ENCODE measurements around the gene PTGES2. TPM values are rescaled to one million over a fixed set of nuclear protein-coding genes. Genes with fewer than 3 reads are reported as not detected.

PTGES2 gene
- polyA plus RNA-seq, 1 of the 3 experiments (the other 2 are of a cell fraction): 141 TPM

DNA sequence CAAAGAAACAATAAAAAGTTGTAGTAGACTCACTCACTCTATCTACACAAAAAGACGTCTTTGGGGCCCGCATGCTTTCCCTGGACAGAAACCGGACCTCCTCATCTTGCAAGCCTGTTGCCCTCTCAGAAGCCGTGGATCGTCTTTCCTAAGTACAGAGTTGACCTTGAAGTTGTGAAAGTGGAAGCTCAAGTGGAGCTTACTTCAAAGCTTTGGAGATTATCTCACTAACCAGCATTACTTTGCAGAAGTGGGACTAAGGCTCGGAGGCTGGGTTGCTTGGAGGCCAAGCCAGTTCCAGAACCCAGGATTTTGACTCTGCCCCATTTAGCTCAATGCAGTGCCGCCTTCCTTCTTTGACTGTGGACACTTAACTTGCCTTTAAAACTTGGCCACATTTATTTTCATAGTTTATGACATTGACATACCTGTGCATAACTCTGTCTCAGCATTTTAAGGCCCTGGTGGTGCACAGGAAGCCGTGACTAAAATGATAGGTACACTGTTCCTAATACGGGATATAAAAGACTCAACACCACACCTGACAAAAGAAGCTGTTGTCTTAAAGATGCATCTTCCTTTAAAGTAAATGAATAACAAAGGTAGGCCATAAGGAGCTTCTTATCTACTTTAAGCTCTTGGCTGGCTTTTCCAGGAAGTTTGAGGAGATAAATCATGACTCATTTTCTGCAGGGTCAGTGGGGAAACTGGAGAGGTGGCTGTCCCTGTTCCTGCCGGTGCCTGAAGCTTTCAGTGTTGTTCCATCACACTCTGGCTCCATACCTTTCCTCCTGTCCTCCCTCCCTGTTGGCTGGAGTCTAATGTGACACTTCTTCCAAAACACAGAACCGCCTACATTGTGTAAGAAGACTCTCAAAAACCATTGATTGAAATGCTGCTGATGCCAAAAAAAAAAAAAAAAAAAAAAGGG lies 48.8 kb downstream of the PTGES2 start:
- Histone ChIP-seq H3K27me3 (ENCODE audit: insufficient read depth) (no peaks in the 10 kb centered on the region), H3K27ac (ENCODE audit: low read depth in 2 of 2, low read length in 1 of 2) (peak overlapping the region; percentile 2 to 12; a peak in 3 of 4 replicates), H3K79me2 (ENCODE audit: insufficient read depth) (peaks cover 95% of the 10 kb centered on the region), H4K20me1 (ENCODE audit: insufficient read depth) (0 out of 2 replicates have a peak, but pooled peaks cover 4% of the 10 kb centered on the region), H3K9me2 (no peaks in the 10 kb centered on the region), H3K4me3 (ENCODE audit: low read depth in 2 of 2, low read length in 1 of 2) (no peak overlapping the region), H2AFZ (ENCODE audit: low read depth) (no peak overlapping the region), H3K9me3 (no peaks in the 10 kb centered on the region), H3K36me3 (replicated peaks in 1 of 2; ENCODE audit: control insufficient read depth in 1 of 2, insufficient read depth in 2 of 2, low read length in 1 of 2) (no peaks in the 10 kb centered on the region), H3K4me1 (ENCODE audit: control insufficient read depth in 1 of 2, insufficient read depth in 2 of 2, low read depth in 1 of 2, low read length in 1 of 2) (peaks cover 7 to 33% of the 10 kb centered on the region in 2 experiments; a peak in 2 of 4 replicates), H3K4me2 (0 out of 2 replicates have a peak overlapping the region, but pooled peaks have one; percentile 37), H3K9ac (no peak overlapping the region), H3F3A (replicated peaks; ENCODE audit: insufficient read depth) (peaks cover 40% of the 10 kb centered on the region)
- DNase-seq: no peak
- no peak for TF ChIP-seq TAF1 (IDR thresholded peaks at IDR 0.05; ENCODE audit: borderline replicate concordance, low read depth, low read length)
- no peak for TF ChIP-seq SMC3 (IDR thresholded peaks at IDR 0.05; ENCODE audit: low read depth, low read length)
- TF ChIP-seq FOSL2 (IDR thresholded peaks at IDR 0.05; ENCODE audit: borderline replicate concordance, low read depth): 0 out of 2 replicates have a peak, but pooled peaks have one; percentile 18
- TF ChIP-seq, protein P1, sequence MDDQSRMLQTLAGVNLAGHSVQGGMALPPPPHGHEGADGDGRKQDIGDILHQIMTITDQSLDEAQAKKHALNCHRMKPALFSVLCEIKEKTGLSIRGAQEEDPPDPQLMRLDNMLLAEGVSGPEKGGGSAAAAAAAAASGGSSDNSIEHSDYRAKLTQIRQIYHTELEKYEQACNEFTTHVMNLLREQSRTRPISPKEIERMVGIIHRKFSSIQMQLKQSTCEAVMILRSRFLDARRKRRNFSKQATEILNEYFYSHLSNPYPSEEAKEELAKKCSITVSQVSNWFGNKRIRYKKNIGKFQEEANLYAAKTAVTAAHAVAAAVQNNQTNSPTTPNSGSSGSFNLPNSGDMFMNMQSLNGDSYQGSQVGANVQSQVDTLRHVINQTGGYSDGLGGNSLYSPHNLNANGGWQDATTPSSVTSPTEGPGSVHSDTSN (IDR thresholded peaks at IDR 0.05): 0 out of 2 replicates have a peak, but pooled peaks have one; percentile 8
- TF ChIP-seq, protein P2, sequence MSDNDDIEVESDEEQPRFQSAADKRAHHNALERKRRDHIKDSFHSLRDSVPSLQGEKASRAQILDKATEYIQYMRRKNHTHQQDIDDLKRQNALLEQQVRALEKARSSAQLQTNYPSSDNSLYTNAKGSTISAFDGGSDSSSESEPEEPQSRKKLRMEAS (IDR thresholded peaks at IDR 0.05; ENCODE audit: low read depth): no peak
- POLR2A ChIA-PET: interaction anchor here (1.4 kb wide), 1 partner anchor 12 kb away, joined by 4 read pairs; the partner anchor contains the start of gene NAIF1
- CTCF ChIA-PET: interaction anchor here (0.6 to 1.7 kb wide), 7 partner anchors 14 to 141 kb away, joined by 3 to 5 read pairs (median 3); partner anchors contain the start of gene DPM2
- WGBS (ENCODE audit: low lambda C conversion rate): 56% methylated on average over 11 of the region's 11 CpGs

- Histone ChIP-seq H3K9me3 (no peaks in the 10 kb centered on the region), H3K27me3 (ENCODE audit: insufficient read depth) (no peaks in the 10 kb centered on the region), H3K9ac (no peak overlapping the region), H3K27ac (ENCODE audit: low read depth in 2 of 2, low read length in 1 of 2) (peak overlapping the region in 1 of 2 experiments; percentile 12; a peak in 1 of 4 replicates), H3K36me3 (replicated peaks in 1 of 2; ENCODE audit: control insufficient read depth in 1 of 2, insufficient read depth in 2 of 2, low read length in 1 of 2) (no peaks in the 10 kb centered on the region), H3K4me3 (ENCODE audit: low read depth in 2 of 2, low read length in 1 of 2) (no peak overlapping the region), H3K4me2 (0 out of 2 replicates have a peak overlapping the region, but pooled peaks have one; percentile 37), H3K79me2 (ENCODE audit: insufficient read depth) (peaks cover 95% of the 10 kb centered on the region), H3K4me1 (ENCODE audit: control insufficient read depth in 1 of 2, insufficient read depth in 2 of 2, low read depth in 1 of 2, low read length in 1 of 2) (peaks cover 8 to 41% of the 10 kb centered on the region in 2 experiments; a peak in 3 of 4 replicates), H3K9me2 (no peaks in the 10 kb centered on the region), H2AFZ (ENCODE audit: low read depth) (no peak overlapping the region), H4K20me1 (ENCODE audit: insufficient read depth) (0 out of 2 replicates have a peak, but pooled peaks cover 4% of the 10 kb centered on the region), H3F3A (replicated peaks; ENCODE audit: insufficient read depth) (peaks cover 45% of the 10 kb centered on the region)
- DNase-seq: no peak
- CTCF ChIA-PET: interaction anchor here (0.8 to 1.7 kb wide), 5 partner anchors 15 to 135 kb away, joined by 3 to 5 read pairs (median 3); no protein-coding TSS in a partner anchor
- POLR2A ChIA-PET: interaction anchor here (1.4 kb wide), 1 partner anchor 11 kb away, joined by 4 read pairs; the partner anchor contains the start of gene NAIF1
- TF ChIP-seq EZH2phosphoT487 (IDR thresholded peaks at IDR 0.05; ENCODE audit: borderline replicate concordance, low read depth) (no peak), GATA2 (CRISPR knock-in tag; IDR thresholded peaks at IDR 0.05) (no peak), FOXM1 (IDR thresholded peaks at IDR 0.05; ENCODE audit: low read depth) (no peak), ELF1 (IDR thresholded peaks at IDR 0.05) (no peak), MXI1 (IDR thresholded peaks at IDR 0.05; ENCODE audit: low read depth, low read length) (no peak), REST (IDR thresholded peaks at IDR 0.05; ENCODE audit: low read depth, low read length) (no peak)
- WGBS (ENCODE audit: low lambda C conversion rate): 97% methylated on average over 7 of the region's 7 CpGs
Measured at GRCh38 chr9:128077847-128078503, 49.6 kb downstream of the PTGES2 start.
